ENCODE data around the gene PLEKHJ1. TPM values are rescaled to one million over a fixed set of nuclear protein-coding genes. Genes with fewer than 3 reads are reported as not detected.
A peak's percentile ranks its signal among the peaks of the same experiment; 100 is the strongest.

The PLEKHJ1 gene
- total RNA-seq, 1 experiment from 2014 or later = 73.7 TPM

DNA sequence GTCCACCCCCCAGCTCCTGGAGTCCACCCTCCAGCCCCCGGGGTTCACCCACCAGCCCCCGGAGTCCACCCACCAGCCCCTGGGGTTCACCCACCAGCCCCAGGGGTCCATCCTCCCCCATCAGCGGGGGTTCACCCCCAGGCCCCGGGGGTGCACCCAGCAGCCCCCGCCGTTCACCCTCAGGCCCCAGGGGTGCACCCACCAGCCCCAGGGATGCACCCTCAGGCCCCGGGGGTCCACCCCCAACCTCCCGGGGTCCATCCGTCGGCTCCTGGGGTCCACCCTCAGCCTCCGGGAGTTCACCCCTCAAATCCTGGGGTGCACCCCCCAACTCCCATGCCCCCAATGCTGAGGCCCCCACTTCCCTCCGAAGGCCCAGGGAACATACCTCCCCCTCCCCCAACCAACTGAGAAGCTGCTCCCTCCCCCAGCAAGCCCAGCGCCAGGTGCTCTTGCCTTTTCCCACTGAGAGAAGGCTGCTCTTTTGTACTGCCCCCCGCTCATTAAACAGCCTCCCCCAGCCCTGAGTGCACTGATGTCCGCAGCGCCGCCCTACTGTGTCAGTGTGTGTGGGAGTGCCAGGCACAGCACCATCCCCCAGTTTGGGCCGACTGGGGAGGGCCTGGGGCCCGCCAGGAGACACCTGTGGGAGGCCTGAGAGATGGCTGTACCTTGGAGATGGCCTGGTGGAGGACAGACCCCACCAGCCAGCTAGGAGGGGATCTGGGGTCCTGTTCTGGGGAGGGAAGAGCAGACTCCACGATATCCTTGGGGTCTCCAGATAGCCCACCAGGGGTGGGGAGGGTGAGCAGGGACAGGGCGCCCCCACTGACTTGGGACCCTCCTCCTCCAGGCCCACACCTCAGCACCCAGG lies 12.2 kb upstream of the PLEKHJ1 start:
- Histone ChIP-seq H3K27ac (ENCODE audit: low read depth, low read length, poor library complexity, severe bottlenecking) (no peak overlapping the region), H3K4me1 (ENCODE audit: insufficient read depth, low read length, poor library complexity, severe bottlenecking) (no peaks in the 10 kb centered on the region), H3K9me3 (ENCODE audit: low read depth, low read length, poor library complexity, severe bottlenecking) (no peaks in the 10 kb centered on the region), H3K36me3 (ENCODE audit: insufficient read depth, low read length, poor library complexity, severe bottlenecking) (peaks cover 46% of the 10 kb centered on the region), H3K4me3 (ENCODE audit: low read depth, low read length, poor library complexity, severe bottlenecking) (no peak overlapping the region), H3K27me3 (replicated peaks; ENCODE audit: insufficient read depth, low read depth, low read length, poor library complexity) (no peaks in the 10 kb centered on the region)
- CTCF ChIA-PET = interaction anchor here (0.6 kb wide), 1 partner anchor 90 kb away, joined by 3 read pairs; no protein-coding TSS in a partner anchor
- no peak for DNase-seq (ENCODE audit: low spot score)
- intact Hi-C loops (cut with micrococcal nuclease; ENCODE audit: unreplicated experiment) = no loop called here
- TF ChIP-seq, protein P1, sequence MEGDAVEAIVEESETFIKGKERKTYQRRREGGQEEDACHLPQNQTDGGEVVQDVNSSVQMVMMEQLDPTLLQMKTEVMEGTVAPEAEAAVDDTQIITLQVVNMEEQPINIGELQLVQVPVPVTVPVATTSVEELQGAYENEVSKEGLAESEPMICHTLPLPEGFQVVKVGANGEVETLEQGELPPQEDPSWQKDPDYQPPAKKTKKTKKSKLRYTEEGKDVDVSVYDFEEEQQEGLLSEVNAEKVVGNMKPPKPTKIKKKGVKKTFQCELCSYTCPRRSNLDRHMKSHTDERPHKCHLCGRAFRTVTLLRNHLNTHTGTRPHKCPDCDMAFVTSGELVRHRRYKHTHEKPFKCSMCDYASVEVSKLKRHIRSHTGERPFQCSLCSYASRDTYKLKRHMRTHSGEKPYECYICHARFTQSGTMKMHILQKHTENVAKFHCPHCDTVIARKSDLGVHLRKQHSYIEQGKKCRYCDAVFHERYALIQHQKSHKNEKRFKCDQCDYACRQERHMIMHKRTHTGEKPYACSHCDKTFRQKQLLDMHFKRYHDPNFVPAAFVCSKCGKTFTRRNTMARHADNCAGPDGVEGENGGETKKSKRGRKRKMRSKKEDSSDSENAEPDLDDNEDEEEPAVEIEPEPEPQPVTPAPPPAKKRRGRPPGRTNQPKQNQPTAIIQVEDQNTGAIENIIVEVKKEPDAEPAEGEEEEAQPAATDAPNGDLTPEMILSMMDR (conservative IDR thresholded peaks at IDR 0.05; ENCODE audit: low read depth, low read length) = no peak
- no peak for TF ChIP-seq EZH2 (IDR thresholded peaks at IDR 0.05; ENCODE audit: borderline replicate concordance, low read depth, low read length, poor library complexity, severe bottlenecking)
- BruUV-seq (replicated peaks) = TSS peak; percentile 92
- POLR2A ChIA-PET (ENCODE audit: low non-redundant PET) = no interaction called here

DNA sequence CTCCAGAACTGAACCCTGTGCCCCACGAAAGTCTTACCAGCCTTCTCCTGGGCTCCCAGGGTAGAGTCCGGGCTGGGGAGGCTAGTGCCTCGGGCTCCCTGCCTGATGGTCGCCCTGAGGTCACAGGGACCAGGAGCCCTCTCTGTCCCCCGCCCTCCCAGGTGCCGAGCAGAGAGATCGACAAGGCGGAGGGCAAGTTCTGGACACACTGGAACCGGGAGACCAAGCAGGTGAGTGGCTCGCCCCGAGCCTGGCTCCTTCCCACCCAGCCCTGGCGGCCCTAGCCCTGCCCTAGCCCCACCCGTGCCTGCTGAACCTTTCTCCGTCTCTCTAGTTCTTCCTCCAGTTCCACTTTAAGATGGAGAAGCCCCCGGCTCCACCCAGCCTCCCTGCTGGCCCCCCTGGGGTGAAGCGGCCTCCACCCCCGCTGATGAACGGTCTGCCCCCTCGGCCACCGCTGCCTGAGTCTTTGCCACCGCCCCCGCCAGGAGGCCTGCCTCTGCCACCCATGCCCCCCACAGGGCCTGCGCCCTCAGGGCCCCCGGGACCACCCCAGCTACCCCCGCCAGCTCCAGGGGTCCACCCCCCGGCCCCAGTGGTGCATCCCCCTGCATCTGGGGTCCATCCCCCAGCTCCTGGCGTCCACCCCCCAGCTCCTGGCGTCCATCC lies 11.4 kb upstream of the PLEKHJ1 start:
- no TSS peak for BruUV-seq (replicated peaks)
- no peak overlapping the region for H3K4me3 ChIP-seq (ENCODE audit: low read depth, low read length, poor library complexity, severe bottlenecking)
- H3K27ac ChIP-seq (ENCODE audit: low read depth, low read length, poor library complexity, severe bottlenecking) = no peak overlapping the region
- H3K4me1 ChIP-seq (ENCODE audit: insufficient read depth, low read length, poor library complexity, severe bottlenecking) = no peaks in the 10 kb centered on the region
- CTCF ChIA-PET = interaction anchor here (0.6 kb wide), 1 partner anchor 89 kb away, joined by 3 read pairs; no protein-coding TSS in a partner anchor
- POLR2A ChIA-PET (ENCODE audit: low non-redundant PET) = no interaction called here
- intact Hi-C loops (cut with micrococcal nuclease; ENCODE audit: unreplicated experiment) = no loop called here
- peaks cover 54% of the 10 kb centered on the region for H3K36me3 ChIP-seq (ENCODE audit: insufficient read depth, low read length, poor library complexity, severe bottlenecking)
- no peaks in the 10 kb centered on the region for H3K9me3 ChIP-seq (ENCODE audit: low read depth, low read length, poor library complexity, severe bottlenecking)
- H3K27me3 ChIP-seq (replicated peaks; ENCODE audit: insufficient read depth, low read depth, low read length, poor library complexity) = no peaks in the 10 kb centered on the region
- DNase-seq (ENCODE audit: low spot score) = no peak
- no peak for TF ChIP-seq EZH2 (IDR thresholded peaks at IDR 0.05; ENCODE audit: borderline replicate concordance, low read depth, low read length, poor library complexity, severe bottlenecking)
- TF ChIP-seq, protein P1 (conservative IDR thresholded peaks at IDR 0.05; ENCODE audit: low read depth, low read length) = no peak

DNA sequence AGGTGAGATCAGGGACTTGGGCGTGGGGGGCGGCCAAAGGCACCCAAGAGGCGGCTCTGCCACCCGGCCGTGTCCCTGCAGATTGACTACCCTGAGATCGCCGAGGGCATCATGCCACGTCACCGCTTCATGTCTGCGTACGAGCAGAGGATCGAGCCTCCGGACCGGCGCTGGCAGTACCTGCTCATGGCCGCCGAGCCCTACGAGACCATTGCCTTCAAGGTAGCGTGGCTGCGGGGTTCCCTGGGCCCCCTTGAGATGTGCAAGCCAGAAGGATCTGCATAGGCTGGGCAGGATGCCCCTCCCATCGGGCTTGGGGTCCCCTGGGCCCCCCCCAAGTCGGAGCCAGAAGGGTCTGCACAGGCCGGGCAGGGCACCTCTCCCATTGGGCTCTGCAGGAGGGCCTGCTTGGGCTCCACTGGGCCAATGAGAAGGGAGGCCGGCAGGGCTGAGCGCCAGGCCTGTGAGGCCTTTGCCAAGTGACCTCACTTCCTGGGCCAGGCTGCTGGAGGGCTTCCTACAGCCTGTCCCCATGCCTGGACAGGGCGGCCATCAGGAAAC lies 10.8 kb upstream of the PLEKHJ1 start:
- no peaks in the 10 kb centered on the region for H3K27me3 ChIP-seq (replicated peaks; ENCODE audit: insufficient read depth, low read depth, low read length, poor library complexity)
- BruUV-seq (replicated peaks) = no TSS peak
- CTCF ChIA-PET = no interaction called here
- H3K27ac ChIP-seq (ENCODE audit: low read depth, low read length, poor library complexity, severe bottlenecking) = no peak overlapping the region
- H3K36me3 ChIP-seq (ENCODE audit: insufficient read depth, low read length, poor library complexity, severe bottlenecking) = peaks cover 57% of the 10 kb centered on the region
- H3K9me3 ChIP-seq (ENCODE audit: low read depth, low read length, poor library complexity, severe bottlenecking) = no peaks in the 10 kb centered on the region
- H3K4me1 ChIP-seq (ENCODE audit: insufficient read depth, low read length, poor library complexity, severe bottlenecking) = no peaks in the 10 kb centered on the region
- POLR2A ChIA-PET (ENCODE audit: low non-redundant PET) = no interaction called here
- H3K4me3 ChIP-seq (ENCODE audit: low read depth, low read length, poor library complexity, severe bottlenecking) = no peak overlapping the region
- no peak for TF ChIP-seq EZH2 (IDR thresholded peaks at IDR 0.05; ENCODE audit: borderline replicate concordance, low read depth, low read length, poor library complexity, severe bottlenecking)
- TF ChIP-seq, protein P1 (conservative IDR thresholded peaks at IDR 0.05; ENCODE audit: low read depth, low read length) = no peak
- no peak for DNase-seq (ENCODE audit: low spot score)
- intact Hi-C loops (cut with micrococcal nuclease; ENCODE audit: unreplicated experiment) = no loop called here
